ENCODE data around the gene C6orf141.

Gene C6orf141

DNA sequence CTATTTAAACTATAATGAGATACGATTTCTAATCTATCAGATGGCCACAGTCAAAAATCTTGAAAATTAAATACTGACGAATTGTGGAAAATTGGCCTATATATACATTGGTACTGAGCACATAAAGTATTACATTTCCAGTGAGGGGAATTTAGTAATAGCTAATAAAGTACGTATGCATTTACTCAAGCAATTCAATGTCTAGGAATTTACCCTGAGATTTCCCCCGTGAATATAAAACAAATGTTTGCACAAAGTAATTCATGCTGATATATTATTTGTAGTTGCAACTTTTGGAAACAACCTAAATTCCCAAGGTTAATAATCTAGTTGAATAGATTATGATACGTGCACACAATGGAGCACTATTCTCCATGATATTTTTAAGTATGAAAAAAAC, 14.7 kb upstream of the C6orf141 start:
- DNase-seq (ENCODE audit: low read depth), result no peak
- TF ChIP-seq, protein P1, sequence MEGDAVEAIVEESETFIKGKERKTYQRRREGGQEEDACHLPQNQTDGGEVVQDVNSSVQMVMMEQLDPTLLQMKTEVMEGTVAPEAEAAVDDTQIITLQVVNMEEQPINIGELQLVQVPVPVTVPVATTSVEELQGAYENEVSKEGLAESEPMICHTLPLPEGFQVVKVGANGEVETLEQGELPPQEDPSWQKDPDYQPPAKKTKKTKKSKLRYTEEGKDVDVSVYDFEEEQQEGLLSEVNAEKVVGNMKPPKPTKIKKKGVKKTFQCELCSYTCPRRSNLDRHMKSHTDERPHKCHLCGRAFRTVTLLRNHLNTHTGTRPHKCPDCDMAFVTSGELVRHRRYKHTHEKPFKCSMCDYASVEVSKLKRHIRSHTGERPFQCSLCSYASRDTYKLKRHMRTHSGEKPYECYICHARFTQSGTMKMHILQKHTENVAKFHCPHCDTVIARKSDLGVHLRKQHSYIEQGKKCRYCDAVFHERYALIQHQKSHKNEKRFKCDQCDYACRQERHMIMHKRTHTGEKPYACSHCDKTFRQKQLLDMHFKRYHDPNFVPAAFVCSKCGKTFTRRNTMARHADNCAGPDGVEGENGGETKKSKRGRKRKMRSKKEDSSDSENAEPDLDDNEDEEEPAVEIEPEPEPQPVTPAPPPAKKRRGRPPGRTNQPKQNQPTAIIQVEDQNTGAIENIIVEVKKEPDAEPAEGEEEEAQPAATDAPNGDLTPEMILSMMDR (conservative IDR thresholded peaks at IDR 0.05; ENCODE audit: control insufficient read depth, insufficient read depth, low read depth, low read length), result no peak
- no peak overlapping the region for H3K4me3 ChIP-seq (ENCODE audit: control insufficient read depth, low read depth, low read length)

DNA sequence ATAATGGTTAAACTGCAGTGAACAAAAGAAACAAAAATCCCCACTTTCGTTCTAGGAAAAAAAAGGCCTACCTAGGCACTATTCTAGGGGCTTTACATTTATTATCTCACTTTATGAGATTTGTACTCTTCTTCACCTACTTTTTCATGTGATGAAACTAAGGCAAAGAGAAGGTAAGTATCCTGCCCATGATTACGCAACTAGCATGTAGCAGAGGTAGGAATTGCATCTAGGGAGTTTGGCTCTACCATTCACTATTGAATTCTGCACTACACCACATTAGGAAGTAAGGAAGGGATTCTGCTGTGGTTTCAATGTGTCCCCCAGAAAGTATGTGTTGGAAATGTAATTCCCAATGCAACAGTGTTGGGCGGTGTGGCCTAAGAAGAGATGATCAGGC, 11.4 kb upstream of the C6orf141 start:
- H3K4me3 ChIP-seq (ENCODE audit: control insufficient read depth, low read depth, low read length), result no peak overlapping the region
- no peak for DNase-seq (ENCODE audit: low read depth)
- TF ChIP-seq, protein P1 (conservative IDR thresholded peaks at IDR 0.05; ENCODE audit: control insufficient read depth, insufficient read depth, low read depth, low read length), result no peak

DNA sequence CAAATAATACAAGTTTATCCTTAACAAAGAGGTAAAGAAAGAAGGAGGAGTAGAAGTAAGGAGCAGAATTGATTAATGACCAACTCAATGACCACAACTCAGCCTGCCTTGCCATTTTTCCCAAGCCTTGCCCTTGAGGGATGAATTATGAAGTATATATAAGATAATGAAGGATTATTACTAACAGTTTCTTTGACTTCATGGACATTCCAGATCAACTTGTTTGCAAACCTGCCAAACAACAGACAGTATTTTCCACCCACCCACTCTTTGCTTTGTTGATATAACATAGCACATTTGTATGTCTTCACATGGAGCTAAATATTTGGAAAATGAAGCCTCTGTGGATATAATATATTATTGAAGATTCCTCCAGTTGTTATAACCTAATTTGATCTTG, 9.9 kb upstream of the C6orf141 start:
- H3K4me3 ChIP-seq (ENCODE audit: control insufficient read depth, low read depth, low read length), result no peak overlapping the region
- peak; percentile 24 for DNase-seq (ENCODE audit: low read depth)
- TF ChIP-seq, protein P1 (conservative IDR thresholded peaks at IDR 0.05; ENCODE audit: control insufficient read depth, insufficient read depth, low read depth, low read length), result no peak

DNA sequence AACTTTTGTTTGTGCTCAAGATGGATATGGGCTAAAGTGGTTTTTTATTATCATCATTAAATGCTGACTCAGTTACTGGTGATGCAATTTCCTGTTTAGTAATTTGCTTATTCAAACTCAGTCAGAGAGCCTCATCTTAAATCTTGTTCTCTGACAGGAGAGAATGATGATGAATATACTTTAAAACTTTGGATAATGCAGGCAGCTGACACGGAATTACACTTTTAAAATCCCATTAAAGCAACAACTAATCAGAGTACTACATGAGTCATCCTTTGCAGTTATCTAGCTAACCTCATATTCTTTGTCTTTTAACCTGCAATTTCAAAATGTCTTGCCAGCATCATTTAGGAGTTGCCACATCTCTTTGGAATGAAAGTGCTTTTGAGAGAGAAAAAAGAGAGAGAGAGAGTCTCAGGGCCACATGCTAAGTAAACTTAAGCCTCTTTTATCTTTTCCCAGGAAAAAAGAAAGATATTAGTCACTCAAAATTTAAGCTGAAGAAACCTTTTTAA, 9.2 kb upstream of the C6orf141 start:
- peak; percentile 93 for DNase-seq (ENCODE audit: low read depth)

DNA sequence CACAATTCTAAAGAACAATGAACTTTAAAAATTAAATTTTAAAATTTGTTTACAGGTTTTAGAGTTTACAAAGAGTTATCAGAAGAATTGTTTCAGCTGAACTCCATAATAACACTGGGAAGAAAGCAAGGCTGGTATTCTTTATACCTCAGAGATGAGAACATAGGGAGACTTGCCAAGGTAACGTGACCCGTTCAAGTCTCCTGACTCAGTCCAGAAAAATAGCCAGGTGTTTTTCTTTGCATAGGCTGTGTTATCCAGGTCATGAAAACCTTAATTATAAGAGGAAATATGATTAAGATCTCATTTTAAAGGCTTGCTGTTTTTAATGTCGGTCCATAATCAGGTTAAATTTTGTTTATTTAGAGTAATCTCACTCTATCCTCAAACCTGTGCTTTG, 8.5 kb upstream of the C6orf141 start:
- DNase-seq (ENCODE audit: low read depth), result peak; percentile 54
- H3K4me3 ChIP-seq (ENCODE audit: control insufficient read depth, low read depth, low read length), result no peak overlapping the region
- TF ChIP-seq, protein P1 (conservative IDR thresholded peaks at IDR 0.05; ENCODE audit: control insufficient read depth, insufficient read depth, low read depth, low read length), result no peak

More for the DNA sequence above, 9.2 kb upstream of the C6orf141 start:
- no peak overlapping the region for H3K4me3 ChIP-seq (ENCODE audit: control insufficient read depth, low read depth, low read length)
- TF ChIP-seq, protein P1 (conservative IDR thresholded peaks at IDR 0.05; ENCODE audit: control insufficient read depth, insufficient read depth, low read depth, low read length), result no peak

- TF ChIP-seq, protein P1 (conservative IDR thresholded peaks at IDR 0.05; ENCODE audit: control insufficient read depth, insufficient read depth, low read depth, low read length), result no peak
- no peak overlapping the region for H3K4me3 ChIP-seq (ENCODE audit: control insufficient read depth, low read depth, low read length)
- no peak for DNase-seq (ENCODE audit: low read depth)
Measured at GRCh38 chr6:49543087-49543858, 7.2 kb upstream of the C6orf141 start.

All from fibroblast of mammary gland (primary cell).